ENCODE data around the gene KCNA1. TPM values are rescaled to one million over a fixed set of nuclear protein-coding genes. Genes with fewer than 3 reads are reported as not detected.
A peak's percentile ranks its signal among the peaks of the same experiment; 100 is the strongest.

KCNA1 gene
- total RNA-seq, result under 1 TPM in 1 of 2 donors, not detected in 1; 0.11 TPM

GRCh38 chr12:4909734-4910501, at the start of gene KCNA1:
Gene KCNA1 (plus strand): TSS chr12:4909905. CDS start chr12:4911379, 1,474 bp downstream.
- Histone ChIP-seq H3K9me3 (no peaks in the 10 kb centered on the region), H3K36me3 (no peaks in the 10 kb centered on the region), H3K27me3 (replicated peaks; ENCODE audit: insufficient read depth) (peaks cover 36% of the 10 kb centered on the region), H3K4me1 (replicated peaks) (peaks cover 8% of the 10 kb centered on the region), H3K27ac (no peak within 1 kb of the TSS), H3K4me3 (peak within 1 kb of the TSS; percentile 7 to 23)
- TF ChIP-seq POLR2AphosphoS5 (IDR thresholded peaks at IDR 0.05), result no peak
- TF ChIP-seq CTCF (IDR thresholded peaks at IDR 0.05), result no peak
- no peak for TF ChIP-seq POLR2A (IDR thresholded peaks at IDR 0.05)
- under 1% methylated on average over 32 of the region's 67 CpGs for WGBS
- intact Hi-C loops (cut with DNase I), result no loop called here
- no peak for DNase-seq (ENCODE audit: low spot score)

DNA sequence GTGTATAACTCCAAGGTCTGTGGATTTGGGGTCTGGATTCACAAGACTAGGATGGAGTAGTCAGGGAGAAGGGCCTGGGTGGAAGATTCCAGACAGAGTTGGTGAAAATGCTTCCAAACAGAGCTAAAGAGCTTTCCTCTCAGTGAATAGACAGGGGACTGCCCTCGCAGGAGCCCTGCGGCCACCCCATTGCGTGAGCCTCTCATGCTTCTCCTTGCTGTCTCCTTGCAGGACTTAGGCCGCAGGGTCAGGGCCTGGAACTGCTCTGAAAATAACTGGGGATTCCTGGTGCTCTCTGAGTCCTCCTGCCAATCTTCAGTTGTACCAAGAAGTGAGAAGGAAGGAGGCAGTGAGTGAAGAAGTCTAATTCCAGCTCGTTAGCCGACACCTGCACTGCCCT, 49.0 kb upstream of the KCNA1 start:
- Histone ChIP-seq H3K4me1 (replicated peaks) (peaks cover 10% of the 10 kb centered on the region), H3K27me3 (replicated peaks; ENCODE audit: insufficient read depth) (peaks cover 3% of the 10 kb centered on the region), H3K27ac (no peak overlapping the region), H3K9me3 (no peaks in the 10 kb centered on the region), H3K36me3 (no peaks in the 10 kb centered on the region), H3K4me3 (no peak overlapping the region)
- DNase-seq (ENCODE audit: low spot score), result no peak
- TF ChIP-seq CTCF (IDR thresholded peaks at IDR 0.05) (no peak), POLR2A (IDR thresholded peaks at IDR 0.05) (no peak), POLR2AphosphoS5 (IDR thresholded peaks at IDR 0.05) (no peak)
- intact Hi-C loops (cut with DNase I), result no loop called here
- WGBS, result 95% methylated on average over 6 of the region's 6 CpGs

DNA sequence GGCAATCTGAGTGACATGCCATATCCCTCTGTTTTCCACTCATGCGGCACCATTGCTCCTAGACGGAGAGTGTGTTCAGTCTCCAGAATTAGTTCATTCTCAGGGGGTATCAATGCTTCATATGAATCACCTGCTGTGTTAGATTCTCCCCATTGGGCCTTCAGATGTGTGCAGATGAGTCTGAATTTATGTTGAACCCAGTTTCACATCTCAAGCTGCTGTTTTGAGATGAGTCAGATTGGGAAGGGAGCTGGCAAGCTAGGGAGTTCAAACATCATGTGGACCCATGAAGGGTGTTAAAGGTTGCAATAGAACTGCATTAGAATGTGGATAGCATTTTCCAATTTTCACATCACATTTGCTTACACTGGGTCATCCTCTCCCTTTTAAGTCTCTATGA, 46.9 kb upstream of the KCNA1 start:
- Histone ChIP-seq H3K4me3 (no peak overlapping the region), H3K36me3 (no peaks in the 10 kb centered on the region), H3K4me1 (replicated peaks) (peaks cover 9% of the 10 kb centered on the region), H3K27me3 (replicated peaks; ENCODE audit: insufficient read depth) (peaks cover 5% of the 10 kb centered on the region), H3K27ac (no peak overlapping the region), H3K9me3 (no peaks in the 10 kb centered on the region)
- intact Hi-C loops (cut with DNase I), result no loop called here
- DNase-seq (ENCODE audit: low spot score), result no peak
- WGBS, result 81% methylated on average over 2 of the region's 2 CpGs
- TF ChIP-seq POLR2AphosphoS5 (IDR thresholded peaks at IDR 0.05) (no peak), CTCF (IDR thresholded peaks at IDR 0.05) (no peak), POLR2A (IDR thresholded peaks at IDR 0.05) (no peak)

DNA sequence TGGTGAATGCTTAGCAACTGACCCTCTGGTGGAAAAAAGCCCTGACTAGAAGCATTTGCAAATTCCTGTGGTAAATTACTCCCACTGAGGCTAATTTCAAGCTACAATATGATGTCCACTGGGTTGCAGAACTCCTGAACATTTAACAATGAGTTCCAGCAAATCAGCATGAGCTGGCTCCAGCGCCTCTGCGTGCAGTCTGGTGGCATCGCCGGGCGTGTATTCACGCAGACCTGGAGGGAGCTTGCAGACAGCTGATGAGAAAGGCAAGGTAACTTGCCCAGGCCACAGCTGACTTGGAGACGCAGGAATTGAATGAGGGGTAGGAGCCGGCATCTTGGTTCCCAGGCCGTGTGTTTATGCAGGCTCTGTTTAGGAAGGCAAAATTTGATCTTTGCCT, 45.1 kb upstream of the KCNA1 start:
- peaks cover 5% of the 10 kb centered on the region for H3K27me3 ChIP-seq (replicated peaks; ENCODE audit: insufficient read depth)
- no peaks in the 10 kb centered on the region for H3K9me3 ChIP-seq
- H3K4me3 ChIP-seq, result no peak overlapping the region
- 85% methylated on average over 9 of the region's 9 CpGs for WGBS
- no peak for DNase-seq (ENCODE audit: low spot score)
- TF ChIP-seq POLR2AphosphoS5 (IDR thresholded peaks at IDR 0.05), result no peak
- TF ChIP-seq CTCF (IDR thresholded peaks at IDR 0.05), result no peak
- no peak for TF ChIP-seq POLR2A (IDR thresholded peaks at IDR 0.05)
- intact Hi-C loops (cut with DNase I), result no loop called here
- H3K4me1 ChIP-seq (replicated peaks), result no peaks in the 10 kb centered on the region
- H3K27ac ChIP-seq, result no peak overlapping the region
- no peaks in the 10 kb centered on the region for H3K36me3 ChIP-seq

DNA sequence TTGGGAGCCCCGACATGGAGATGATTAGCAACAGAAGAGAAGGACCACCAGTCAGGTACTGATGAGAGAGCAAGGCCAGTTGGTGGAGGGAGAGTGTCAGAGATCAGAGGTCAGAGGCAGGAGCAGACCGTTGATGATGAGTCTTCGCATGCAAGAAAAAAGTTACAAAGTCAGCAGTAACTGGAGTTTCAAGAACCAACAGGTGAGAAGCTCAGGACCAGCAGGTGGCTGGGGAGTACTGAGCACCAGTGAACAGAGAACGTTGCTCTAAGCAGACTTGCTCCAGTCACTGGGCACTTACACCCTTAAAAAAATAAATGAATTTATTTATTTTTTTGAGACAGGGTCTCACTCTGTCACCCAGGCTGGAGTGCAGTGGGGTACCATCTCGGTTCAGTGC, 44.5 kb upstream of the KCNA1 start:
- H3K36me3 ChIP-seq, result no peaks in the 10 kb centered on the region
- intact Hi-C loops (cut with DNase I), result no loop called here
- H3K9me3 ChIP-seq, result no peaks in the 10 kb centered on the region
- H3K27ac ChIP-seq, result no peak overlapping the region
- H3K27me3 ChIP-seq (replicated peaks; ENCODE audit: insufficient read depth), result peaks cover 5% of the 10 kb centered on the region
- no peaks in the 10 kb centered on the region for H3K4me1 ChIP-seq (replicated peaks)
- no peak overlapping the region for H3K4me3 ChIP-seq
- TF ChIP-seq CTCF (IDR thresholded peaks at IDR 0.05) (no peak), POLR2A (IDR thresholded peaks at IDR 0.05) (no peak), POLR2AphosphoS5 (IDR thresholded peaks at IDR 0.05) (no peak)
- WGBS, result 80% methylated on average over 5 of the region's 5 CpGs
- no peak for DNase-seq (ENCODE audit: low spot score)
